Bronchial epithelial cell (primary cell): ENCODE data around the gene DOK7. TPM values are rescaled to one million over a fixed set of nuclear protein-coding genes. Genes with fewer than 3 reads are reported as not detected.

Experiments used
- DNase-seq: peaks from one replicate; pipeline ENCODE4 v3.0.0-alpha.2; 2010; ENCODE audit warnings: low read depth
- FAIRE-seq: peaks from 2 replicates; lab custom pipeline; 2011; peaks lifted over from hg19 to GRCh38; lab: Jason Lieb, UNC
- H3K27me3 ChIP-seq: 2 replicates; pipeline ENCODE4 v1.5.1; 2011; ENCODE audit warnings: low read length; ENCODE audit not compliant: control insufficient read depth, insufficient read depth
- H3K36me3 ChIP-seq: 2 replicates; pipeline ENCODE4 v1.5.1; 2011; ENCODE audit warnings: low read length; ENCODE audit not compliant: control insufficient read depth, insufficient read depth
- H3K4me3 ChIP-seq: 2 replicates; pipeline ENCODE4 v1.5.1; 2011; ENCODE audit warnings: mild to moderate bottlenecking, low read depth, low read length, control low read depth
- CTCF ChIP-seq: IDR thresholded peaks from 2 replicates; pipeline ENCODE4 v1.5.1; 2011; ENCODE audit warnings: mild to moderate bottlenecking, moderate library complexity, low read length, control low read depth, inconsistent platforms; ENCODE audit not compliant: insufficient read depth, severe bottlenecking
- total RNA-seq: library from RNA; depleted of rRNA; stranded (reverse); fragments of >200 nt; gene quantifications from 2 replicates; pipeline ENCODE4 v1.2.1, GENCODE V29; 2014

The DOK7 gene
- total RNA-seq, 1 donor from 2014 or later = 4.2 TPM

GRCh38 chr4:3494462-3494871 is 31.4 kb downstream of the DOK7 start:
- FAIRE-seq (no peak), DNase-seq (no peak)
- peaks cover 4% of the 10 kb centered on the region for H3K36me3 ChIP-seq
- no peak for TF ChIP-seq CTCF
- H3K4me3 ChIP-seq = no peak overlapping the region
- H3K27me3 ChIP-seq = no peaks in the 10 kb centered on the region

- FAIRE-seq (no peak), DNase-seq (no peak)
- no peaks in the 10 kb centered on the region for H3K27me3 ChIP-seq
- peaks cover 4% of the 10 kb centered on the region for H3K36me3 ChIP-seq
- no peak overlapping the region for H3K4me3 ChIP-seq
- no peak for TF ChIP-seq CTCF
Observed at GRCh38 chr4:3495204-3495975, 32.3 kb downstream of the DOK7 start.

- Histone ChIP-seq H3K4me3 (no peak overlapping the region), H3K36me3 (peaks cover 4% of the 10 kb centered on the region), H3K27me3 (no peaks in the 10 kb centered on the region)
- FAIRE-seq (no peak), DNase-seq (no peak)
- TF ChIP-seq CTCF = no peak
Observed at GRCh38 chr4:3496021-3496420, 32.9 kb downstream of the DOK7 start.

- TF ChIP-seq CTCF = no peak
- no peak overlapping the region for H3K4me3 ChIP-seq
- H3K27me3 ChIP-seq = no peaks in the 10 kb centered on the region
- DNase-seq (no peak), FAIRE-seq (no peak)
- H3K36me3 ChIP-seq = peaks cover 4% of the 10 kb centered on the region
Observed at GRCh38 chr4:3497095-3497494, 34.0 kb downstream of the DOK7 start.

- Histone ChIP-seq H3K36me3 (peaks cover 2% of the 10 kb centered on the region), H3K4me3 (no peak overlapping the region), H3K27me3 (no peaks in the 10 kb centered on the region)
- TF ChIP-seq CTCF = no peak
- FAIRE-seq (peak; percentile 60), DNase-seq (no peak)
Observed at GRCh38 chr4:3497523-3498389, 34.6 kb downstream of the DOK7 start.
